SU-DHL-6 (cell line): ENCODE results near the gene TUBB3.

Experiments
- H2AFZ ChIP-seq: fragments of 200-600 bp; sonication (generic); 2 replicates; pipeline ENCODE4 v1.6.1; 2014; ENCODE audit warnings: low read depth, mild to moderate bottlenecking, moderate library complexity, mixed read lengths, antibody characterized with exemption, low read length; ENCODE audit not compliant: severe bottlenecking
- H3F3A ChIP-seq: fragments of 200-600 bp; shearing (Covaris generic); 2 replicates; pipeline ENCODE4 v1.6.0; 2016; ENCODE audit warnings: antibody characterized with exemption, mild to moderate bottlenecking; ENCODE audit not compliant: insufficient read depth
- H3K27ac ChIP-seq: fragments of 200-600 bp; sonication (generic); 2 replicates; pipeline ENCODE4 v1.5.1; 2016; ENCODE audit warnings: low read depth, mild to moderate bottlenecking, low read length, moderate library complexity, mixed read lengths
- H3K27me3 ChIP-seq: fragments of 200-600 bp; sonication (generic), shearing (Covaris generic); 2 replicates; pipeline ENCODE4 v1.6.0; 2014; ENCODE audit warnings: mild to moderate bottlenecking, low read length
- H3K36me3 ChIP-seq: fragments of 200-600 bp; sonication (generic); 2 replicates; pipeline ENCODE4 v1.6.1; 2014; ENCODE audit warnings: mild to moderate bottlenecking, low read length, mixed read lengths
- H3K4me2 ChIP-seq: fragments of 300-600, 200-600 bp; shearing (Covaris generic), sonication (generic); 2 replicates; pipeline ENCODE4 v1.6.0; 2014; ENCODE audit warnings: low read length, low read depth, mild to moderate bottlenecking; ENCODE audit not compliant: poor library complexity, severe bottlenecking
- H3K4me3 ChIP-seq: fragments of 200-600 bp; sonication (generic); 2 replicates; pipeline ENCODE4 v1.5.1; 2014; ENCODE audit warnings: antibody characterized with exemption, low read length, mild to moderate bottlenecking, mixed read lengths; ENCODE audit not compliant: insufficient read depth, poor library complexity, severe bottlenecking
- H3K79me2 ChIP-seq: fragments of 200-600 bp; sonication (generic); 2 replicates; pipeline ENCODE4 v1.6.1; 2014; ENCODE audit warnings: mild to moderate bottlenecking, low read length, moderate library complexity; ENCODE audit not compliant: insufficient read depth
- H3K9ac ChIP-seq: fragments of 200-600 bp; sonication (generic); 2 replicates; pipeline ENCODE4 v1.7.0; 2014; ENCODE audit warnings: mild to moderate bottlenecking, low read length
- H3K9me2 ChIP-seq: fragments of 200-600 bp; sonication (generic); replicated peaks from 2 replicates; pipeline ENCODE4 v1.6.1; 2014; ENCODE audit warnings: low read length; ENCODE audit not compliant: insufficient read depth
- H3K9me3 ChIP-seq: fragments of 200-600 bp; sonication (generic); 2 replicates; pipeline ENCODE4 v1.6.1; 2014; ENCODE audit warnings: low read length, mixed read lengths; ENCODE audit not compliant: insufficient read depth
- H4K20me1 ChIP-seq: fragments of 200-600 bp; sonication (generic); 2 replicates; pipeline ENCODE4 v1.6.1; 2014; ENCODE audit warnings: low read depth, mild to moderate bottlenecking, antibody characterized with exemption, low read length, moderate library complexity, mixed read lengths
- EZH2phosphoT487 ChIP-seq: fragments of 200-600 bp; sonication (generic), shearing (Covaris generic); conservative IDR thresholded peaks from 2 replicates; pipeline ENCODE4 v1.6.1; 2018; ENCODE audit warnings: mild to moderate bottlenecking, antibody characterized with exemption, low read length, moderate library complexity, mixed read lengths
- TF ChIP-seq, protein P1 (sequence below): fragments of 200-600 bp; sonication (generic); IDR thresholded peaks from one replicate; pipeline ENCODE4 v1.5.1; 2017; ENCODE audit warnings: antibody characterized with exemption, mild to moderate bottlenecking, low read length, moderate library complexity; ENCODE audit not compliant: insufficient read depth, poor library complexity, severe bottlenecking

TUBB3 gene

DNA sequence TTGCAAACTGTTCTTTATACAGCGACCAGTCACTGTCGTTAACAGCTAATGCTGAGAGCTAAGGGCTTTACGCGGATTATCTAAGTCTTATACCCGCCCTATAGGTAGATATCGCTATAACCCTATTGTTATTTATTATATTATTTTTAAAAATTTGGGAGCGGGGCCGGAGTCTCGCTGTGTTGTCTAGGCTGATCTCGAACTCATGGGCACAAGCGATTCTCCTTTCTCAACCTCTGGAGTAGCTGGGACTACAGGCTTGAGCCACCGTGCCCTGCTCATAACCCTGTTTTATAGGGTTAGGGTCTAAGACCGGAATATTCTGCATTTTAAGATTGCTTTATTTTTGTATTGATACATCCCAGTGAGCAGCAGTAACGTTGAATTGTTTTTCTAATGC, 50.1 kb downstream of the TUBB3 start:
- peaks cover 63% of the 10 kb centered on the region for H3K79me2 ChIP-seq
- peak overlapping the region; percentile 91 for H2AFZ ChIP-seq
- H3K9me3 ChIP-seq = no peaks in the 10 kb centered on the region; the same call in 1 of the 2 replicates
- peak overlapping the region; percentile 69 for H3K27ac ChIP-seq
- no peaks in the 10 kb centered on the region for H3K9me2 ChIP-seq
- H3F3A ChIP-seq = 0 out of 2 replicates have a peak, but pooled peaks cover 4% of the 10 kb centered on the region
- 0 out of 2 replicates have a peak, but pooled peaks cover 3% of the 10 kb centered on the region for H3K36me3 ChIP-seq
- TF ChIP-seq, protein P1, sequence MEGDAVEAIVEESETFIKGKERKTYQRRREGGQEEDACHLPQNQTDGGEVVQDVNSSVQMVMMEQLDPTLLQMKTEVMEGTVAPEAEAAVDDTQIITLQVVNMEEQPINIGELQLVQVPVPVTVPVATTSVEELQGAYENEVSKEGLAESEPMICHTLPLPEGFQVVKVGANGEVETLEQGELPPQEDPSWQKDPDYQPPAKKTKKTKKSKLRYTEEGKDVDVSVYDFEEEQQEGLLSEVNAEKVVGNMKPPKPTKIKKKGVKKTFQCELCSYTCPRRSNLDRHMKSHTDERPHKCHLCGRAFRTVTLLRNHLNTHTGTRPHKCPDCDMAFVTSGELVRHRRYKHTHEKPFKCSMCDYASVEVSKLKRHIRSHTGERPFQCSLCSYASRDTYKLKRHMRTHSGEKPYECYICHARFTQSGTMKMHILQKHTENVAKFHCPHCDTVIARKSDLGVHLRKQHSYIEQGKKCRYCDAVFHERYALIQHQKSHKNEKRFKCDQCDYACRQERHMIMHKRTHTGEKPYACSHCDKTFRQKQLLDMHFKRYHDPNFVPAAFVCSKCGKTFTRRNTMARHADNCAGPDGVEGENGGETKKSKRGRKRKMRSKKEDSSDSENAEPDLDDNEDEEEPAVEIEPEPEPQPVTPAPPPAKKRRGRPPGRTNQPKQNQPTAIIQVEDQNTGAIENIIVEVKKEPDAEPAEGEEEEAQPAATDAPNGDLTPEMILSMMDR = no peak
- no peak for TF ChIP-seq EZH2phosphoT487
- H4K20me1 ChIP-seq = no peaks in the 10 kb centered on the region
- peak overlapping the region; percentile 98 for H3K4me3 ChIP-seq
- peak overlapping the region; percentile 96 for H3K4me2 ChIP-seq
- H3K9ac ChIP-seq = peak overlapping the region; percentile 92
- no peaks in the 10 kb centered on the region for H3K27me3 ChIP-seq

DNA sequence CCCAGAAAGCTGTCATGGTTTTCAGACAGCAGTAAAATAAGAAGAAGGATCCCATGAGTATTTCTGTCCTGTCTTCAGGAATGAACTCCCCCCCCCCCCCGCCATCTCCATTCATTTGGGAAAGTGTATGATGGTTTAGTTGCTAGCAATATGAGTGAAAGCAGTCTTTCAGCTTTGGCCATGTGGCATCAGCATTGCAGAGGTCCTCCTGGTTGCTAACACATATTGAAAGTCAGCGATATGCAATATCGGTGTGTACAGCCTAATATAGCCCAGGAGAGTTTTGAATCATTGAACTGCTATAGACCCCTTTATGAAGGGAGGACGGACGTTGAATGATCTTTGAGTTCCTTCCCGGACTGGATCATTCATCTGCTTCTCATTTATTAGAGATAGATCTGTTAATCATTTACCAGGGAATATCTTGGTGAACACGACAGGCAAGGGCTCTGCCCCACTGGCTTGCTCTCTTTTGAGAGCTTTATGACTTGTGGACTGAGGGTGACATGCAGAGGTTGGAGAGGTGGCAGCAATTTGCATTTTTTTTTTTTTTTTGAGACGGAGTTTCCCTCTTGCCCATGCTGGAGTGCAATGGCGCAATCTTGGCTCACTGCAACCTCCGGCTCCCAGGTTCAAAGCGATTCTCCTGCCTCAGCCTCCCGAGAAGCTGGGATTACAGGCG, 50.7 kb downstream of the TUBB3 start:
- peaks cover 64% of the 10 kb centered on the region for H3K79me2 ChIP-seq
- no peaks in the 10 kb centered on the region for H3K27me3 ChIP-seq
- H2AFZ ChIP-seq = no peak overlapping the region
- no peaks in the 10 kb centered on the region for H3K9me2 ChIP-seq
- peak overlapping the region; percentile 96 for H3K4me2 ChIP-seq
- TF ChIP-seq EZH2phosphoT487 = no peak
- TF ChIP-seq, protein P1 = no peak
- no peaks in the 10 kb centered on the region for H3F3A ChIP-seq
- H3K9me3 ChIP-seq = no peaks in the 10 kb centered on the region; the same call in 1 of the 2 replicates
- no peak overlapping the region for H3K27ac ChIP-seq
- 0 out of 2 replicates have a peak, but pooled peaks cover 3% of the 10 kb centered on the region for H3K36me3 ChIP-seq
- peak overlapping the region; percentile 92 for H3K9ac ChIP-seq
- H4K20me1 ChIP-seq = no peaks in the 10 kb centered on the region
- peak overlapping the region; percentile 98 for H3K4me3 ChIP-seq

DNA sequence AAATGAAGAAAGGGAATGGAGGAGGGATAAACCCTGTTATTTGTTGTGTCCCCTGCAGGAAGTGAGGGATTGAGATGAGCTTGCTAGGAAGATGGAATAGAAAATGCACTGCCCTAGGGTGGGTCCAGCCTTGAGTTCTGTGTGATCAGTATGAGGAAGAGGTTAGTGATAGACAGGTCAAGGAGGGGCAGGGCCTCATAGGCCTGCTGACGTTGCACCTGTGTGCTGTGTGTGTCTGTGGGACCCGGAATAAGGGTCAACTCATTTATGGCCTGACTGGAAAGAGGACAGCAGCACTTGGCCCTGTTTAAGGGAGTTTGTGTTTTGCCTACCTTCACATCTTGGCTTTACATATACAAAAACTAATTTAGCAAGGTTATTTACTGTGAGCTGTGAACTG, 51.7 kb downstream of the TUBB3 start:
- Histone ChIP-seq H3K9ac (no peak overlapping the region), H3K27ac (no peak overlapping the region), H2AFZ (no peak overlapping the region), H3K4me2 (no peak overlapping the region), H3K9me3 (no peaks in the 10 kb centered on the region; the same call in 1 of the 2 replicates), H3K9me2 (no peaks in the 10 kb centered on the region), H3K4me3 (no peak overlapping the region), H4K20me1 (no peaks in the 10 kb centered on the region), H3F3A (no peaks in the 10 kb centered on the region), H3K27me3 (no peaks in the 10 kb centered on the region), H3K79me2 (peaks cover 64% of the 10 kb centered on the region), H3K36me3 (0 out of 2 replicates have a peak, but pooled peaks cover 7% of the 10 kb centered on the region)
- TF ChIP-seq, protein P1 = no peak
- TF ChIP-seq EZH2phosphoT487 = no peak
